Measurements from ENCODE around the gene FLNC. TPM values are rescaled to one million over a fixed set of nuclear protein-coding genes. Genes with fewer than 3 reads are reported as not detected.

FLNC gene
- polyA plus RNA-seq, 3 donors from 2014 or later = not detected

DNA sequence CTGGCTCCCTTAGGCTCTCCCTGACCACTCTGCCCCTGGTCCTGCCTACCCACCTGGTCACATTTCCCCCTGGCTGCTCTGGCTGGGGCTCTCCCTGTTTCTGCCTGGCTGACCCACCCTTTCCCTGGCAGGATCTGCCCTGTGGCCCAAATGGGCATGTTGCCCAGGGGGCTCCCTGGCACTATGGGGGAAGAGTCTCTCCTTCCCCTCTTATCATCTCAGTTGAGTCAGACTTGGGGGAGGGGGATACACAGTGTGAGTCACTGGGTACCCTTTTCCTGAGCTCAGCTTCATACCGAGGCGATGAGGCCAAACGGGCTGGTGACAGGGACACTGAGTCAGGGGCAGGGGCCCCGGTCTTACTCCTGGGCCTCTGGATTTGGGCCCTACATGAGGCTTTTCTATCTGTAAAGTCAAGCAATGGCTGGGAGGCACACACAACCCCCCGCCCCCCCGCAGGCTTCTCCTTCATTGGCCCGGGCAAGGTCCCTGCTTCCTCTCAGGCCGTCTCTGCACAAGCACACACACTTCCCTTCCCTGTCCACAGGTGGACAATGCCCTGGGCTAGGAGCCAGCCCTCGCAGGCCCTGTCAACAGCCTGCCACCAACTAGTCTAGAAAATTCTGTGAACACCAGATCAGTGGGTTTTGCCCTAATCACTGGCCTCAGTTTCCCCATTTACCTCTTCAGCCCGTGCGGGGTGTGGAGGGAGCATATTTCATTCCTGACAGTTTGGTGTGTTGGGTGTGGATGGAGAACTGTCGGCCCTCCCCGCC is 627 bp upstream of the FLNC start:
- H3K27ac Mint-ChIP-seq = no peak overlapping the region
- peak overlapping the region; percentile 42 to 75 (median 57) for H3K4me3 Mint-ChIP-seq
- no peak for DNase-seq
- peaks cover 10% of the 10 kb centered on the region in 2 donors for H3K4me1 Mint-ChIP-seq
- H3K27me3 Mint-ChIP-seq (ENCODE audit: low read depth in 3 of 3) = peaks cover 13 to 16% (median 15%) of the 10 kb centered on the region in 3 donors
- no peaks in the 10 kb centered on the region for H3K9me3 Mint-ChIP-seq
- H3K36me3 Mint-ChIP-seq = no peaks in the 10 kb centered on the region

DNA sequence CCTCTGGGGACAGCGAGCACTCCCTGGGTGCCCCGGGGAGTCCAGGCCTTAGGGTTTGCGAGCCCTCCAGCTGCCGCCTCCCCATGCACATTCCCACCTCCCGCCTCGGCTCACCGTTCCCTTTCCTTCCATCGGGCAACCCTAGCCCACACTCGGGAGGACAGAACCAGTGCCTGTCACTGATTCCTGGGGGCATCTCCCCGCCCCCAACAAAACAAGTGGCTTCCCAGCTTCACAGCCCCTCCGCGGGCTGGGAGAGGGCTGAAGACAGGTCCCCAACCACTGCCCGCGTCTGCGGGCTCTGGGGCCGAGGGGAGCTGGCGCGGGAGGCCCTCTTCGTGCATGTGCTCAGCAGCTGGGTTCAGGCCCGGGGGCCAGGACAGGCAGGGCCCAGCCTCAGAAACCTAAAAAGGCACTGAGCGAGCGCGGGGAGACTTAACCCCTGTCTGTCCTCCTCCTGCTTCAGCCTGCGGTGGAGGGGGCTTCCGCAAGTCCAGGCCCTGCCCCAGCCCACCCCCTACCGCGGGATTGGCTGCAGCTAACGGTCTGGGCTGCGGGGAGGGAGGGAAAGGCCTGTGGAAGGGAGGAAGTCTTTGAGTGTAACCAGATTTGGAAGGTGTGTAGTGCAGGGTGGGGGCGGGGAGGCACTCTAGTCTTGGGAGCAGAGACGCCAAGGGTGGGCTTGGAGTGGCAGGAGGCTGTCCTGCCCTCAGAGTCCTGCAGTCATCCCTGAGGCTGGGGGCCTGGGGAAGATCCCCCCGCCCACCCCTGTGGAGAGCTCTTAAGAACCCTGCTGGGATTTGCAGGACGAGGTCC is 1.2 kb downstream of the FLNC start:
- Mint-ChIP-seq H3K4me1 (peaks cover 10% of the 10 kb centered on the region in 2 donors), H3K9me3 (no peaks in the 10 kb centered on the region), H3K27me3 (ENCODE audit: low read depth in 3 of 3) (peaks cover 13 to 17% (median 16%) of the 10 kb centered on the region in 3 donors), H3K4me3 (peak overlapping the region in 4 of 5 donors; percentile 30 to 53 (median 40)), H3K36me3 (no peaks in the 10 kb centered on the region), H3K27ac (no peak overlapping the region)
- DNase-seq = no peak

- Mint-ChIP-seq H3K4me1 (peaks cover 10% of the 10 kb centered on the region in 2 donors), H3K9me3 (no peaks in the 10 kb centered on the region), H3K27ac (no peak overlapping the region), H3K27me3 (ENCODE audit: low read depth in 3 of 3) (peaks cover 13 to 19% (median 17%) of the 10 kb centered on the region in 3 donors), H3K4me3 (no peak overlapping the region), H3K36me3 (no peaks in the 10 kb centered on the region)
- DNase-seq = no peak
These were observed 2.0 kb downstream of the FLNC start for GRCh38 chr7:128831994-128832879.

DNA sequence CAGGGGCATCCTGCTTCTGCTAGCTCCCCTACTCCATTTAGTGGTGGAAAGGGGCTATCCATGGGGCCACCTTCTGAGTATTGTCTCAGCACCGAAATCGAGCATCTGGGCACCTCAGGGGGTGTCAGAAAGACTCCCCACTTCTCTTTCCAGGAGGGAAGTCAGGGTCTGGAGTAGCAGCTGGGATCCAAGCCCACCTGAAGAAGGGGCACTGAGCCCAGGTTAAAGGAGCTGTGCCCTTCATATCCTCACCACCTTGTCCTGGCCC is 2.6 kb downstream of the FLNC start:
- H3K9me3 Mint-ChIP-seq = no peaks in the 10 kb centered on the region
- peaks cover 10% of the 10 kb centered on the region in 2 donors for H3K4me1 Mint-ChIP-seq
- no peak for DNase-seq
- no peak overlapping the region for H3K27ac Mint-ChIP-seq
- no peak overlapping the region for H3K4me3 Mint-ChIP-seq
- H3K36me3 Mint-ChIP-seq = no peaks in the 10 kb centered on the region
- H3K27me3 Mint-ChIP-seq (ENCODE audit: low read depth in 3 of 3) = peaks cover 13 to 19% (median 15%) of the 10 kb centered on the region in 3 donors

GRCh38 chr7:128833148-128833945 is 3.1 kb downstream of the FLNC start:
- no peak overlapping the region for H3K4me3 Mint-ChIP-seq
- DNase-seq = no peak
- peaks cover 12 to 19% (median 13%) of the 10 kb centered on the region in 3 donors for H3K27me3 Mint-ChIP-seq (ENCODE audit: low read depth in 3 of 3)
- H3K4me1 Mint-ChIP-seq = peaks cover 10% of the 10 kb centered on the region in 2 donors
- no peaks in the 10 kb centered on the region for H3K9me3 Mint-ChIP-seq
- no peak overlapping the region for H3K27ac Mint-ChIP-seq
- no peaks in the 10 kb centered on the region for H3K36me3 Mint-ChIP-seq

DNA sequence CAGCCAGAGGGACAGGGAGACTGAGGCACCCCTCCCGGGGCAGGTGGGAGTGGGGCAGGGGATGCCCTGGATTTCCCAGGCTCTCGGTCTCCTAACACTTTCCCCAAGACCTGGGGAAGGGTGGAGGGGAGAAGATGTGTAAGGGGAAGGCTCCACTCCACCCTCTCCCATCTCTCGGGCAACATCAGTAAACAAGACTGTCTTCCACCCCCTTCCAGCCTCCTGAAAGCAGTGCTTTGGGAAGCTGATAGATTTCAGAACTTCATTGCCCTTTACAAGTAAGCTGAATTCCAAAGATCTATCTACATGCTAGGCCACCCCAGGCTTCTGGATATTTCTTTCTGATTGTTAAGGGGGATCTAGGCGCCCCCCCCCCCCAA is 3.7 kb downstream of the FLNC start:
- Mint-ChIP-seq H3K9me3 (no peaks in the 10 kb centered on the region), H3K36me3 (no peaks in the 10 kb centered on the region), H3K4me3 (no peak overlapping the region), H3K27ac (no peak overlapping the region), H3K4me1 (peaks cover 10% of the 10 kb centered on the region in 2 donors), H3K27me3 (ENCODE audit: low read depth in 3 of 3) (peaks cover 9 to 14% (median 10%) of the 10 kb centered on the region in 3 donors)
- no peak for DNase-seq

GRCh38 chr7:128835231-128835751 is 5.1 kb downstream of the FLNC start:
- Mint-ChIP-seq H3K4me3 (no peak overlapping the region), H3K9me3 (no peaks in the 10 kb centered on the region), H3K36me3 (no peaks in the 10 kb centered on the region), H3K27me3 (ENCODE audit: low read depth in 3 of 3) (peaks cover 7 to 8% (median 8%) of the 10 kb centered on the region in 3 donors), H3K4me1 (peaks cover 5 to 9% of the 10 kb centered on the region in 2 donors), H3K27ac (no peak overlapping the region)
- DNase-seq = no peak

DNA sequence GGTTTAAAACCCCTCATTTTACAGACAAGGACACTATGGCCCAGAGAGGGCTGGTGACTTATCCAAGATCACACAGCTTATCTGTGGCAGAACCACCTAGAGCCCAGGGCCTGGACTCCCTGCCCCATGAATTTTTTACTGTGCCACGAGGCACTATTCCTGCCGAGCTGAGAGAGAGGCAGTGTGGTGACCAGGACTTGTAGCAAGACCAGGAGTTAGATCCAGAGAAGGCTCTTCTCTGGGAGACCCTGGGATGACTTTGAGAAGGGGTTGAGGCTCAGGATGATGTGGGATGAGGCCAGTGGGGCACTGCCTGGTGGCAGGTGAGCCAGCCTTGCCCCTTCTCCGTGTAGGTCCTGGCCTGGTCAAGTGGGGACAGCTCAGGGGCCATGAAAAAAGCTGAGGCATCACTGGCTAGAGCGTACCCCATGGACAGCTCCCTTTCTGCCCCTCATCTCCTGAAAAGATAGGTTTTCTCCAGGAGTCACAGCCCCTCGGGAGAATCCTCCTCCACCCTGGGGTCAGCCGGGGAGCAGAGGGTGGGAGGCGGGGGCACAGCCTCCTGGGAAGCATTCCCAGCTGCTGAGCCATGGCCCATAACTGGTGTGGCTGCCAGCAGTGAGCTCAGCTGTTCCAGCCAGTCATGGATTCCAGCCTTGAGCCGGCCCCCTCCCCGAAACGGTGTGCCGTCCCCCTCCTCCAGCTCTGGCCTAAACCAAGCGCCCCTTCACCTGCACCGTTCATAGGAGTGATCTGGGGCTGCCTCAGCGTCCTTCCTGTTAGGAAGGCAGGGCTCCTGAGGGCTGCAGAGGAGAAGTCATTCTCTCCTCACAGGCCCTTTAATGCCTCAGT is 5.8 kb downstream of the FLNC start:
- Mint-ChIP-seq H3K9me3 (no peaks in the 10 kb centered on the region), H3K36me3 (no peaks in the 10 kb centered on the region), H3K4me1 (peaks cover 0 to 3% of the 10 kb centered on the region in 2 donors), H3K4me3 (no peak overlapping the region), H3K27ac (no peak overlapping the region), H3K27me3 (ENCODE audit: low read depth in 3 of 3) (peaks cover 3 to 8% (median 4%) of the 10 kb centered on the region in 3 donors)
- DNase-seq = no peak

GRCh38 chr7:128836729-128837348 is 6.6 kb downstream of the FLNC start:
- H3K4me1 Mint-ChIP-seq = no peaks in the 10 kb centered on the region
- H3K27me3 Mint-ChIP-seq (ENCODE audit: low read depth in 3 of 3) = peaks cover 3 to 8% (median 3%) of the 10 kb centered on the region in 3 donors
- no peaks in the 10 kb centered on the region for H3K9me3 Mint-ChIP-seq
- no peak overlapping the region for H3K27ac Mint-ChIP-seq
- H3K4me3 Mint-ChIP-seq = no peak overlapping the region
- DNase-seq = no peak
- H3K36me3 Mint-ChIP-seq = no peaks in the 10 kb centered on the region

GRCh38 chr7:128837521-128837921 is 7.3 kb downstream of the FLNC start:
- H3K4me3 Mint-ChIP-seq = no peak overlapping the region
- H3K27me3 Mint-ChIP-seq (ENCODE audit: low read depth in 3 of 3) = peaks cover 1 to 8% (median 3%) of the 10 kb centered on the region in 3 donors
- DNase-seq = no peak
- no peaks in the 10 kb centered on the region for H3K9me3 Mint-ChIP-seq
- no peak overlapping the region for H3K27ac Mint-ChIP-seq
- no peaks in the 10 kb centered on the region for H3K36me3 Mint-ChIP-seq
- H3K4me1 Mint-ChIP-seq = peaks cover 0 to 2% of the 10 kb centered on the region in 2 donors

- peaks cover 0 to 2% of the 10 kb centered on the region in 2 donors for H3K4me1 Mint-ChIP-seq
- no peak overlapping the region for H3K27ac Mint-ChIP-seq
- no peaks in the 10 kb centered on the region for H3K36me3 Mint-ChIP-seq
- no peak for DNase-seq
- H3K9me3 Mint-ChIP-seq = no peaks in the 10 kb centered on the region
- peaks cover 0 to 8% (median 3%) of the 10 kb centered on the region in 3 donors for H3K27me3 Mint-ChIP-seq (ENCODE audit: low read depth in 3 of 3)
- H3K4me3 Mint-ChIP-seq = no peak overlapping the region
These were observed 8.0 kb downstream of the FLNC start for GRCh38 chr7:128838109-128838779.
